Amniotic epithelial cell (primary cell): ENCODE results near the gene EMX1.

Experiments
- DNase-seq: peaks from one replicate; pipeline ENCODE4 v3.0.0-alpha.2; 2010; ENCODE audit warnings: low read depth

Gene EMX1

GRCh38 chr2:72942881-72943418 lies 25.6 kb downstream of the EMX1 start:
- no peak for DNase-seq

DNA sequence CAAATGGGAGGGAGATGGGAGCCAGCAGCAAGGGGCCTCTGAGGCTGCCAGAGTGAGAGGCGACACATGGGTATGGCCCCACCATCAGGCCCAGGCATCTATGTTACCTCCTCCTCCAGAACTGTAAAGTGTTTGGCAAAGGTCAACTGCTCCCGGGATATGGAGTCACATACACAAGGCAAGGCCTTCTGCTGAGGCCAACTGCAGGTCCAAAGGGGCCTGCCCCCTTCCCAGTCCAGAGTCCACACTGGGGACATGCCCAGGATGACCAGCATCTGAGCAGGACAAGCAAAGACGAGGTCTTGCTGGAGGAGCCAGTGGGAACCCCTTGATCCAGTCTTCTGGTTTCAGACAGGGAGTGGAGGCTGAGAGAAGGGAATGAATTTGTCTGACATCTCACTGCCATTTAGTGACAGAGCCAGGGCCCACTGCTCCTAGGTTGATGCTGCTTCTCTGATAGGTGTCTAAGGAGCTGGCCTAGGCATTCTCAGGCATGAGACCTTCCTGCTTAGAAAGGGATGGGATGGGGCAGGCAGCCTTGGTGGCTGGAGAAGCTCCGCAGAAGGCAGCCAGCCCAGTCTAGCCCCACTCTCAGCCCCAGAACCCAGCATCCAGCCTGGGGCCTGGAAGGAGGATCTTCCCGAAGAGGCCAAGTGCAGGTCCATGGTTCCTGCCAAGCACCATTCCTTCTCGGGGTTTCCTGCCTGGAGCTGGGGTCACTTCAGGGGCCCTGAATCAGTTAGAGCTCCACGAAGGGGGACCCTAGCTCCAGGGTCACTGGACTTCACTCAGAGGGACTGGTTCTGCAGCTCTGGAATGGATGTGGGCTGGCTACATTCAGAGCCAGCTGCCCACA lies 26.4 kb downstream of the EMX1 start:
- no peak for DNase-seq

DNA sequence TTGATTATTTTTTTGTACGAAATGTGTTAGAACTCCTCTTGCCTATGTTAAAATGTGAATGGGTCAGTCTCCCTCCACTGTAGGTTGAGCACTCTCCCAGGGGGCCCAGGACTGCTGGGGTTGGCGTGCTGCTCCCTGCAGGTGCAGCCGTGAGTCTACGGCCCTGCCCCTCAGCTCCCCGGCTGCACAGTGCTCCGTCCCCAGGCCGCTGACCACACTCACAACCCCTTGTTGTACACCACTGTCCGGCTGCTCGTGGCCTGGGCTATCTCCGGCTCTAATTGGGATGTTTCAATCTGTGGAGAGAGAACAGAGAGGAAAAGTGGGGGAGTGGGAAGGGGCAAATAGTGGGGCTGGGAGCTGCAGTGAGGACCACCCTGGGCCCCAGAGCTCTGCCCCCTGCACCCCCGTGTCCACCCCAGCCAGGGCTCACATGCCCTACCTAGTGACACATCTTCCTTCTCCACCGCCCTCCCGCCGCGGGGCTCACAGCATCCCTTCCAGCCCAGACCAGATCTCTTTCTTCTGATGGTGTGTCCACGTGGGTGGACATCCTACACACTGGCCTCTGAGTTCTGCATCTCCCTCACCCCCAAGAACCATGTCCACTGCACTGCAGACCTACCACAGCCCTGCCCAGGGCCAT lies 27.6 kb downstream of the EMX1 start:
- no peak for DNase-seq

DNA sequence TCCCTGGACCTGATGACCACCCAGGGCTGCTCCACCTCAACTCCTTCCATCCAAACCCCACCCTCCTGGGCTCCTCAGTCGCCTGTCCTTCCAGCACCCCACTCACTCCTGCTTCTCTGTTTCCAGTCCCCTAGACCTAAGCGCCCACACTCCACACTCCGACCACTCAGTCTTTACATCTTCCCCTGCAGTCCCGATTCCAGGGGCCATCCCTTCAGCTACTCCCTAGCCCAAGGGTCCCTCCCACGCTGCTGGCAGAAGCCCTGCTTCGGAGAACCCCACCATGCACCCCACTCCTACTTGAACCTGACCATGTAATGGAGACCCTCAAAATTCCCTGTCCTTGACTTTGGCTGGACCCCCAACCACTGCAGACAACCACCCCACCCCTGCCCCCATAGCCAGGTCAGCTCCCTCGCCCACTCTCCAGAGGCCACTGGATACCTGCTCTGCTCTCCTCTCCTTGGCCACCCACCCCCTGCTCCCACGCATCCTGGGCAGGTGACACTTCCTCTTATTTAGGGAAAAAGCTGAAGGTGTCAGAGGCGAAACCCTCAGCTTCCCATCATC lies 28.2 kb downstream of the EMX1 start:
- no peak for DNase-seq

- DNase-seq, result no peak
Measured at GRCh38 chr2:72946466-72946865, 29.1 kb downstream of the EMX1 start.

DNA sequence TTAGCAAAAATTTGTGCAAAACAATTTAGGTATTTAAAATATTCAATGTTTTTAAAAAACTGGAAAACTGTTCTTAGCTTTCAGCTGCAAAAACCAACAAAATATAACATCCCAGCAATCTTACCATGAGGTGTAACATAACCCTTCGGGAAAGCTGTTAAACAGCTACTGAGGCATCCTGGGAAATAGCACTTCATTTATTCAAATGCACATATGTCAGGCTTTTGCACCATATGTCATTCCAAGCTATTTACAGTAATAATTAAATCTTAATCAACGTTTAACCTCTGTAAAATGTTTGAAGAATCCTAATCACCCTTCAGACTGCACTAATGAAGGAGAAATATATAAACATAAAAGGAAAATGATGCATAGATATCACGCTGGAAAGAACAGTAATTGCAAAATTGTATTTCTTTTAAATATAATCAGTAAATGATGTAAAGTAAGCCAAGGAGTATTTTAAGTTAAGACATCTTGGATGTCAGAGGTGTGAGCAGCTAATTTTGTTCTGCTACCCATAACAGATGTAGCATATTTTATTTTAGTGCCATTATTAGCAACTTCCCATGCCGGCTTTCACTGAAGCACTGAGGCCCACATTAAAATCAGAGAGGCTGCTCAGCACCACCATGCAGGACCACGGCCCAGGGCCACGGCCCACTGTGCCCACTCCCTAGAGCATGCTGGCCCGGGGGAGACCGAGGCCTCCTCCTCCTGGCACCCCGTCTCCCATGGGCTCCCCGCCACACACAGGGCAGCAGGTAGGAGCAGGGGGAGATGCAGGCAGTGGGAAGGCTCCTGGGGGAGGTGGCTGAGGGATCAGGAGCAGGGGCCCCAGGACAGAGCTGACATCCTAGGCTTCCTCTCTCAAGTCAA lies 30.9 kb downstream of the EMX1 start:
- no peak for DNase-seq

DNA sequence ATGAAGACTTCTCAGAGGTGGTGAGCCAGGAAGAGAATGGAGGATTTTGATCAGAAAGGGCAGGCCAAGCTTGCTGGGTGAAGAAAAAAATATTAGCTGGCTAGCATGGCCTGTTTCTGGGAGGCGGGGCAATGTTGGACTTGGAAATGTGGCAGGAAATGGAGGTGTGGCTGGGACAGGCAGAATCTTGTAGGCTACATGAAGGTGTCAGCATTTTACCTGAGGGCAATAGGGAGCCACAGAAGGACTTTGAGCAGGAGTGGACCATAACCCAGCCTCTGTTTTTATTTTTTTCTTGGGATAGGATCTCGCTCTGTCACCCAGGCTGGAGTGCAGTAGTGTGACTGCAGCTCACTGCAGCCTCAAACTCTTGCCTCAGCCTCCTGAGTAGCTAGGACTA lies 31.7 kb downstream of the EMX1 start:
- no peak for DNase-seq

DNA sequence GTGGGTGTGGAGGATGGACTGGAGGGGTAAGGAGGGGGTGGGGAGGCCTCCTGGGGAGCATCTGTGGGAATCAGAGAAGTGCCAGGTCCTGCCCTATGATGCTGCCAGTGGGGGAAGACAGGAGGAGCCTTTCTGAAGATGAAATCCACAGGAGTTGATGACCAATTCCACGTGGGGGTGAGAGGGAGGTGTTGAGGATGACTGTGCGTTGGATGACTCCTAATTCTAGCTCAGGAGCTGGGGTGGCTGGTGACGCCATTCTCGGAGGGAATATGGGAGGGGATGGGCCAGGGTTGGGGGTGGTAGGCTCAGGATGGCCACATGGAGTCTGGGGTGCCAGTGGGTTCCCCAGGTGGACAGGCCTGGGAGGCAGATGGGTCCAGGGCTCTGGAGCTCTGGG lies 32.3 kb downstream of the EMX1 start:
- DNase-seq, result no peak

GRCh38 chr2:72950558-72951255 lies 33.4 kb downstream of the EMX1 start:
- no peak for DNase-seq

DNA sequence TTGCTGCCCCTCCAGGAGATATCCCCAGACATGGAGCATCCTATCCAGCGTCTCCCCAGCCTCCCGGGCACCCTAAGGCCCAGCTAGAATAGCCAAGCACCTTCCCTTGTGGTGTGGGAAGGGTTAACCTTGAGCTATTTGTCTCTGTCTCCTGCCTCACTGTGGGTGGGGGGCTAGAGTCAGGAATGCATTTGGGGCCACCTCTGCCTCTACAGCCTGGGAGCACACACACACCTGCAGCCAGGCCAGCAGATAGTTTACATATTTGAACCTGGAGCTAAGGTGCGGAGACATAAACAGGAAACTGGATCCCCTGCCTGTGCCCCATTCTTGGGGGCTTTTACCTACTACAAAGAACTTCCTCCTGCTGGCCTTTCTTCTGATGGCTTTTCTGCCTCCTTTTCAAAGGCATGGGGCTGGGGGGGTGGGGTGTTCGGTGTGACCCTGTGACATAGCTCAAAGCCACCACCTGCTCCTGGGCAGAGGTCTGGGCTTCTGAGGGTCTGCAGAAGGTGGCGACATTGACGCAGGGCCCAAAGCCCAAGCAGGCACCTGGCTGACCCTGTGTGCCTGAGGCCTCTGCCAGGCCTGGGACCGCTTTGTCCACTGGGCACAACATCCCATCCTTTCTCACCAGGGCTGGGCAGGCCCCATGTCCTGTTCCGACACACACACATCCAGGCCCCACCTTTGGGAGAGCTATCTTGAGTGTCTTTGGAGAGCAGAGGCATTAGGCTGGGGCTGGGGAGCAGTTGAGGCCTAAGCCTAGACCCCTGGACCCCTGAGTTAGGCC lies 34.2 kb downstream of the EMX1 start:
- no peak for DNase-seq

DNA sequence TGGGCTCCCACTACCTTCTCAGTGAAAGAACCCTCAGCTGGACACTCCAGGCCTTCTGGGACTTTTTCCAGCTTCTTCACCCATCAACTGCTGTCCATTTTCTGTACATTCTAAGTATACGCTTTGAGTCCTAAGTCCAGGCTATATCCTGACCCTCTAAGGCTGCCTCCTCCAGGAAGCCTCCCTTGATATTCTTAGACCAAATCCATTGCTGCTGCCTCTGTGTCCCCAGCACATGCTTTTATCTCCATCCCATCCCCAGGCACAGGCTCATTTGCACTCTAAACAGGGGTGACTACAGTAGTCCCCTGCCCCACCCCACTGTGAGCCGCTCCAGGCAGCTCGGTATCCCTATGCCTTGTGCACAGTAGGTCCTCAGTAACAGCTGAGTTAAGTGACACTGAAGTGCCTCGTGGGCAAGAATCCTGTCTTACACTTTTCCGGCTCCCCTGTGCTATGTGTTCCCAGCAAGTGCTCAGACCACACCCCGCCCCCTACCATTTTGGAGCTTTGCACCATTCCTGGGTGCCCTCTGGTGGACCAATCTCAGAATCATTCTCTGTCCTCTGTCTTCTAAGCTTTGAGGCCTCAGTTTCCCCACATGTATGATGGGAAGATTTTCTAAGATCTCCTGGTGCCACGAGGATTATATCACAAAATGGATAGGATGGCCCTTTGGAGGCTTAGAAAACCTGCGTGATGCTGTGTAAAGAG lies 34.9 kb downstream of the EMX1 start:
- no peak for DNase-seq

GRCh38 chr2:72952961-72953360 lies 35.6 kb downstream of the EMX1 start:
- DNase-seq, result no peak

- no peak for DNase-seq
Measured at GRCh38 chr2:72953528-72953927, 36.2 kb downstream of the EMX1 start.

DNA sequence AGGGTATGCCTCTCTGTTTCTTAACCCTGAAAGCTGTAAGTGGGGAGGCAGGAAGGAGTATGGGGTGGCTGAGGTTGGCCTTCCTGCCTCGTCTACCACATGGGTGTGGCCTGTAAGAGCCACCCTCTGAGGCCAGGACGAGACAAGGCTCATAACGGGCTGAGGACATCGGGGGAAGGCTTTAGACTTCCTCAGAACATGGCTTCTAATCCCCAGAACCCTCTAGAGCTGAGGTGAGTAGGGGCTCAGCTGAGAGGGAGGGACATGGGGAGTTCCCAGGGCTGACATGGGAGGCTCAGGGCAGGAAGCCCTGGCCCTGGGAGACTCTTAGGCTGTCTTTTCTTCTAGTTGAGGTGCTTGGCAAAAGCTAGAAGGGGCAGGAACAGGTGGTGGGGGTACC lies 36.7 kb downstream of the EMX1 start:
- no peak for DNase-seq

DNA sequence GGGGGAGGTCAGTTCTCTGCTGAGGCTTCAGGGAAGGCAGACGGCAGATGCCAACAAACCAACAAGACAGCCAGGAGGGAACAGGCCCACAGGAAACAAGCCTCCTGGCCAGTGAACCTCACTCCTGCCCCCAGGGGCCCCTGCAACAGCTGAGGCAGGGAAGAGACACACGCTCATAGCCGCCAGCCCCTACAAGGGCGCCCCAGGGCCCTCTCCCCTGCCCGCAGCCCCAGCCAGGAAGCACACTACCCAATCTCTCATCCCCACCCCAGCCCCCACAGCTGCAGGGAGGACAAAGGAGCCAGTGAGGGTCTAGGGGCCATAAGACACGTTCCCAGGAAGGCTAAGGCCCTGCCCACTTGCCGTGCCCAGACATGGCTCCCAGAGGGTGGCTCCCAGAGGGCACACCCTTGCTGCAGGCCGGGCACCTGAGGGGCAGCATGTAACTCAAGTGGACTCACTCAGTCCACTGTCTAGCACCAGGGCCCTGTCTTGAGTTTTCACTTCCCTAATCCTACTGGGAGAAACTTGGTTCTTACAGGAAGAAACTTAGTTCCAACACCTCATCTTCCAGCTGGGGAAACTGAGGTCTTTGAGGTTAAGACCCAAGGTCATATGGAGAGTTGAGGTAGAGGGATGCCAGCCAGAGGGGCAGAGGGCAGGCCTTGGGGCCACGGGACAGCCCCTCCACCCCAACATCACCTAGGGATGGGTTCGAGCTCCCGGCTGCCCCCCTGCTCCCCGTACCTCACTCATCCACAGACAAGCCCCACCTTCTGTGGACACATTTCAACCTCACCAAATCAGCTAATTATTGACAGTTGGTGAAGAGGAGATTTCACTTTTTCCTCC lies 37.3 kb downstream of the EMX1 start:
- DNase-seq, result no peak

GRCh38 chr2:72955228-72956049 lies 38.1 kb downstream of the EMX1 start:
- no peak for DNase-seq

DNA sequence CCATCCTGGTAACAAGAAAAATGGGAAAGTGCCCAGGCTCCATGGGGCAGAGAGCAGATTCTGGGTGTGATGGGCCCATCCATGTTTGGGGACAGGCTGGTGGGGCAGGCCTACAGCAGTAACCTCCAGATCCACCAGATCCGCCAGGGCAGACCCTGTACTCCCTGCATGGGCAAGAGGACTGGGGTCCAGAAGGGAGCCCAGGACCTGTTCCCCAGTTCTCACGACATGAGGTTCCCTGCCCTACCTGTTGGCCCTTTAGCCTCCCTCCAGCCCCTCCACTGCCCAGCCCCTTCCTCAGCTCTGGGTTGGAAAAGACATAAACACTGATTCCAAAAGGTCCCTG lies 38.7 kb downstream of the EMX1 start:
- DNase-seq, result no peak

- DNase-seq, result no peak
Measured at GRCh38 chr2:72956936-72957335, 39.6 kb downstream of the EMX1 start.
